GM18873 (cell line): ENCODE results near the gene PLPPR1.

ENCODE experiments used
- ATAC-seq: cut with Tn5 transposase; IDR thresholded peaks from one replicate; pipeline ENCODE4 v1.9.1; 2021; ENCODE audit warnings: mild to moderate bottlenecking, moderate library complexity, moderate number of reproducible peaks; ENCODE audit not compliant: unreplicated experiment, low FRiP score

The PLPPR1 gene

DNA sequence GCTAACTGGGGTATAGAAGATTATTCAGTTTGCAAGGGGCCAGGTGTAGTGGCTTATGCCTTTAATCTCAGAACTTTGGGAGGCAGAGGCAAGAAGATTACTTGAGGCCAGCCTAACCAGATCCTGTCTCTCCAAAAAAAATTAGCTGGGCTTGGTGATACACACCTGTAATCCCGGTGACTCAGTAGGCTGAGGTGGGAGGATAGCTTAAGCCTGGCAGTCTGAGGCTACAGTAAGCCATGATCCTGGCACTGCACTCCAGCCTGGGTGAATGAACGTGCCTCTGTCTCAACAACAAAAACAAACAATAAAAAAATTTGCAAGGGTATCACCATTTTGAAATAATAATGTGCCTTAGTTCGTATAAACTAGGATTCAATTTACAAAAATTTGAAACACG lies 305.0 kb downstream of the PLPPR1 start:
- ATAC-seq = no peak

DNA sequence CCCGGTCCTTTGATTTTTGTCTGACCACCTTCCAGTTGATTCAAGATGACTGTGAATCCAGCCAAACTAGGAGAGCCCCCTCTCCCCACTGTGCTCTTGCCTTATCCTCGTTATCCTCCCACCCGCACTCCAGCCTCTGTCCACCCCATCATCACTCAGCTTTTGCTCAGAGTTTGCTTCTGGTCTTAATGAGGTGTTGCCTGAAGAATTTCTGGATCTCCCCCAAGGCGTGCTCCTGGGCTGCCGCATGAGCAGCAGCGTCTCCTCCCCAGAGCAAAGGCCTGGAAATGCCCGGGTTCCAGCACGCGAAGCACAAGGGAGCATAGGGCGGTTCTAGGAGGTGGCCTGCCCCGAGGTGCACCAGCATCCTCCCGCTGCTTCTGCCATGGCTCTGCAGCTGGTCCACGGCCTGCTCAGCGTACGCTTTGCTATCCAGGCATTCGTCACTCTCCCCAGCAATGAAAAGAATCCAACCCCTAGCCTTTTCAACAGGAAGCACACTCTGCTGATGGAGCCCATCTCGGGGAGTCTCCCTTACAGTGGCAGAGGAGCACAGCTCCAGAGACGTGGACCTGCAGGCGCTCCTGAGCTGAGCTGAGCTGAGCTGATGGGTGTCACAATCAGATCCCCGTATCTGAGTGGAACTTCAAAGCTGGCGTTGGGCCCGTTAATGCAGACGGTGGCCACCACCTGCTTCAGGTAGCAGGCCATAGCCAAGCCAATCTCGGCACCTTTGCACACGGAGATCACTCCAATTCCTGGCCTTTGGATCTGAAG lies 305.6 kb downstream of the PLPPR1 start:
- ATAC-seq = no peak

- ATAC-seq = no peak
Measured at GRCh38 chr9:101336091-101336490, 307.6 kb downstream of the PLPPR1 start.

DNA sequence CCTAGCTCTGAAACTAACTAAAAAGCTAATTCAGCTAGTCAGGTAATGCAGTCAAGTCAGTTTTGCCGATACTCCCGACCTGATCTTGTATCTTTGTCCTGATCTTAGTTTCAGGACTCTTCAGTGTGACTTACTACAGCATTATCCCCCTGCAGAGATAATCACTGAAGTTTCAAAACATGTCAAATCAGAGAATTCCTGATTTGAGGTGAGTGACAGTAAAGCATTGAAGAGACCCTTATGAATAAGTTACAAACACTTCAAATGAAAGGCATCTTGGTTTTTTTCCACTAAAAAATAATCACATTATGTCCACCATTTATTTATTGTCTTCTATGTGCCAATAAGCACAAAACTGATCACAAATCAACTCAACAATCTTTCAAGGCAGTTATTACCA lies 308.7 kb downstream of the PLPPR1 start:
- ATAC-seq = no peak

- no peak for ATAC-seq
Measured at GRCh38 chr9:101341958-101342357, 313.4 kb downstream of the PLPPR1 start.

DNA sequence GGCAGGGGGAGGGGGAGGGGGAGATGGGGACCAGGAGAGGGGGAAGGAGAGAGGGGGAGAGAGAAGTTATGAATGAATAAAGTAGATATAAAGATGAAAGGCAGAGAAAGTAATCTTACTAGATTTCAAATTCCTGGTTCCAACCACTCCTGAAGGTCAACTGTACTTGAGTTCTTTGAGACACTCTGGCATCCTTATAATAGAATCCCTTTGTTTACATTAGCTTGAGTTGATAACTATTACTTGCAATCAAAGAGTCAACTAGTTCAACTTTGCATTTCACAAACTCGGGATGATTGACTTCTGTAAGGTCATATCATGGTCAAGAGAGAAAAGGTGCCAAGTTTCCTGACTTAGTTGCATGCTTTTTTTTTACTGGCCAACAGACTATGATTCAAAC lies 314.1 kb downstream of the PLPPR1 start:
- no peak for ATAC-seq

DNA sequence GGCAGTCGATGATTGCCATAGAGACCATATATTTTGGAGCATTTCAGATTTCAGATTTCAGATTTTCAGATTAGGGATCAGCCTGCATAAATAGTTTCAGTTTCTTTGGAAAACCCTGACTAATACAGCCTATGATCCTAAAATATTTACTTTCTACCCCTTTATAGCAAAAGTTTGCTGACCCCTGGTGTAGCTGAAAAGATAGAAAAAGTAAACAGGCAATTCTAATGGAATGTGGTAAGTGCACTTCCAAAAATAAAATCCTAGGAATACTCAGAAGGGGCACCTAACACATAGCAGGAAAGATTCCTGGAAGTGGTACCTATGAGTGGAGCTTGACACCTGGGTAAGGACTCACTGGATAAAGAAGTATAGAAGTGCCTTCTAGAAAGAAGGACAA lies 321.8 kb downstream of the PLPPR1 start:
- ATAC-seq = no peak

DNA sequence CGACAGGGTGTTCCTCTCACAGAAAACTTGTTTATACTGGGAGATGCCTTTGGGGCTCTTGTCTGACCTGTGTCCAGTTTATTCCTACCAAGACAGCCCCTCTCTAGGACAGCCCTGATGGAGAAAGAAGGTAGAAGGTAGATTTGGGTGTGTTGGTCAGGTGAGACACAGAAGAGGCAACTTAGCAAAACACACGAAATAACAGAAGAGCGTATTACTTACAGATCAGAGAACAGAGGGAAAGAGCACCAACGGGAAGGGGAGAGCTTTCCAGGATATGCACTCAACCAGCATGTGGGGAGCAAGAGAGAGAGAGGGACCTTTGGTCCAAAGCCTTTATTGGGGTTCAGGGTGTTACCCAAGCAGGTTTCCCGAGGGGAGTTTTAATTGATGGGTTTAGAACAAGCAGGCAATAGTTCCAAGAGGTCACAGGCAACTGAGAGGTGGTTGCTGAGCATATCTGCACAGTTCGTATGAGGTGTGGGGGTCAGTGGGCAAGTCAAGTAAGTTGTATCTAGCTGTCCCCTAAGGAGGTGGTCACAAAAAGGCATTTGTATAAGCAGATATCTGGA lies 324.5 kb downstream of the PLPPR1 start:
- ATAC-seq = no peak

- no peak for ATAC-seq
Measured at GRCh38 chr9:101353683-101354082, 325.2 kb downstream of the PLPPR1 start.

GRCh38 chr9:101354143-101354764 lies 325.7 kb downstream of the PLPPR1 start:
- ATAC-seq = no peak

- no peak for ATAC-seq
Measured at GRCh38 chr9:101354765-101355708, 326.5 kb downstream of the PLPPR1 start.

- no peak for ATAC-seq
Measured at GRCh38 chr9:101356619-101357018, 328.1 kb downstream of the PLPPR1 start.

GRCh38 chr9:101359679-101360078 lies 331.2 kb downstream of the PLPPR1 start:
- no peak for ATAC-seq

DNA sequence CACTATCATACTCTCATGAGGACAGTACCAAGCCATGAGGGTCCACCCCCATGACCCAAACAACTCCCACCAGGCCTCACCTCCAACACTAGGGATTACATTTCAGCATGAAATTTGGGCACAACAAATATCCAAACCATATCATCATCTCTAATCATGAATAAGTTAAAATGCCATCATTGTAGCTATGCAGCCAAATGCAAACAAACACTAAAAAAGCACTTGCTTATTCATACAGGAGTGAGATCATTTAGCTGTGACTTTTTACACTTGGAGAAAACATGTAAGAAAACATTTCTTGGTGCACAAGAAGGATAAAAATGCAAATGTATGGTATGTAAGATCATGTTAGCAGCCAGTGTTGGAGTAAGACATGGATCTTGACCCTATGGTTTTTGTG lies 332.1 kb downstream of the PLPPR1 start:
- no peak for ATAC-seq

DNA sequence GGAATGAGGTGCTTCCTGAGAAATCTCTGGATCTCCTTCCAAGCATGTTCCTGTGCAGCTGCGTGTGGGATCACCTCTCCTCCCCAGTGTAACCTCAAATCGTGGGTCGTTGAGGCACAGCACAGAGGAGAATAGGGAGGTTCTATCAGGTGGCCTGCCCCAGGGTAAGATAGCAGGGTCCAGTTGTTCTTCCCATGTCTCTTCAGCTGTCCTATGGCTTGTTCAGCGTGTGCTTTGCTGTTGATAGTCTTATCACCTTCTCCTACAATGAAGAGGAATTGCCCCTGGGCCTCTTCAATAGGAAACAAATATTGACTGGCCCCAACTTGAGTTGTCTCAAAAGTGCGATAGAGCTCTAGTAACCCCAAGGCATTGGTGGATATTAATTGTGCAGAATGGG lies 333.9 kb downstream of the PLPPR1 start:
- ATAC-seq = no peak

DNA sequence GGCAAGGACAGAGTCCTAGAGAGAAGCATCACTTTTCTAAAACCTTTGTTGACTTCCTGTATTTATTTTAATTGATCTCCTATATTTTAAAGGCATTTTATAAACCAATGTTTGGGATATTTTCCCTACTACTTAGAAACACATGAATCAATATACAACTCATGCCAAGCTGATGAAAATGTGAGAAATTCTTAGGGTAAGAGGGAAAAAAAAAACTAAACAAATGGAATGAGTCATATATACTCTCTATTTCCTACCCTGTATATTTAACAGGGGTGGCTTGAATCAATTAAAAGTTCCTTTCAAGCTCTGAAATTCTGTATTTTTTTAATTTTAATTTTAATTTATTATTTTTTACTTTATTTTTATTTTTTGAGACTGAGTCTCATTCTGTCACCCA lies 336.7 kb downstream of the PLPPR1 start:
- ATAC-seq = no peak

GRCh38 chr9:101366038-101366756 lies 337.7 kb downstream of the PLPPR1 start:
- ATAC-seq = no peak

- no peak for ATAC-seq
Measured at GRCh38 chr9:101367323-101367722, 338.8 kb downstream of the PLPPR1 start.

- no peak for ATAC-seq
Measured at GRCh38 chr9:101369286-101369685, 340.8 kb downstream of the PLPPR1 start.

DNA sequence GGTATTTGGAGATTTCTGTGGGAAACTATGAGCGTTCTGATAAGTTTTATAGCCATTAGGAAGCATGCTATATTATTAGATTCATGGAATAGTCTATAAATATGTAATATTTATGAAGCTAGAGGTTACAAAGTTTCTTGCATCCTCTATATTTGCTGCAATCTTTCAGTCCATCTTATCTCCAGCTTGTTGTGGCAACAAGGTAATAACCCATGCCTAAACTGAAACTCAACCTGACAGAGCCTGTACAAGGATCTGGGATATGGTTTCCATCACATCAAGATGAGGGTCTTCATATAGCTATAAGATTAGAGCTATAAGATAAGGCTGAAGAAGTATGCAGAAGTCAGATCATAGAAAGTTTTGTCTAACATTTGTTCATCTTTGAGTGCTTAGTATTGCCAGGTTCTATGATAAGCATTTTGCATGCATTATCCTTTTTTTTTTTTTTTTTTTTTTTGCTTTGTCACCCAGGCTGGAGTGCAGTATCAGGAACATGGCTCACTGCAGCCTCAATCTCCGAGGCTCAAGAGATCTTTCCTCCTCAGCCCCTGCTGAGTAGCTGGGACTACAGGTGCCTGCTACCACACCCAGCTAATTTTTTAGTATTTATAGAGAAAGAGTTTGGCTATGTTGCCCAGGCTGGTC lies 341.5 kb downstream of the PLPPR1 start:
- no peak for ATAC-seq
